HG03558 (cell line): Measurements from ENCODE around the gene MAP4K1.
A peak's percentile ranks its signal among the peaks of the same experiment; 100 is the strongest.
"Not testable (repeated sequence)": the region's sequence is repeated elsewhere in the genome, so short reads cannot be mapped to it uniquely, and the experiment has no call there.

Experiments used
- ATAC-seq: cut with Tn5 transposase; IDR thresholded peaks from one replicate; pipeline ENCODE4 v1.9.1; 2021; ENCODE audit warnings: moderate number of reproducible peaks; ENCODE audit not compliant: unreplicated experiment; ENCODE audit errors: extremely low read depth

Gene MAP4K1

GRCh38 chr19:38579304-38579703 is 38.4 kb downstream of the MAP4K1 start:
- not testable (repeated sequence) for ATAC-seq

- ATAC-seq: no peak
Observed at GRCh38 chr19:38577826-38578225, 39.9 kb downstream of the MAP4K1 start.

- ATAC-seq: no peak
Observed at GRCh38 chr19:38571682-38572081, 46.1 kb downstream of the MAP4K1 start.

- no peak for ATAC-seq
Observed at GRCh38 chr19:38569368-38569983, 48.3 kb downstream of the MAP4K1 start.

- ATAC-seq: no peak
Observed at GRCh38 chr19:38565691-38566105, 52.1 kb downstream of the MAP4K1 start.

GRCh38 chr19:38564981-38565690 is 52.6 kb downstream of the MAP4K1 start:
- ATAC-seq: no peak

GRCh38 chr19:38563475-38563874 is 54.3 kb downstream of the MAP4K1 start:
- ATAC-seq: no peak

- no peak for ATAC-seq
Observed at GRCh38 chr19:38562096-38562495, 55.7 kb downstream of the MAP4K1 start.

GRCh38 chr19:38561658-38562057 is 56.1 kb downstream of the MAP4K1 start:
- ATAC-seq: no peak

GRCh38 chr19:38561053-38561606 is 56.6 kb downstream of the MAP4K1 start:
- no peak for ATAC-seq

GRCh38 chr19:38559428-38560401 is 58.0 kb downstream of the MAP4K1 start:
- peak; percentile 41 for ATAC-seq

GRCh38 chr19:38558933-38559332 is 58.8 kb downstream of the MAP4K1 start:
- ATAC-seq: not testable (repeated sequence)

- ATAC-seq: no peak
Observed at GRCh38 chr19:38557205-38557799, 60.5 kb downstream of the MAP4K1 start.

GRCh38 chr19:38556521-38557174 is 61.1 kb downstream of the MAP4K1 start:
- ATAC-seq: no peak

- no peak for ATAC-seq
Observed at GRCh38 chr19:38555200-38555599, 62.6 kb downstream of the MAP4K1 start.

GRCh38 chr19:38554676-38555141 is 63.0 kb downstream of the MAP4K1 start:
- ATAC-seq: no peak

- not testable (repeated sequence) for ATAC-seq
Observed at GRCh38 chr19:38553239-38553638, 64.5 kb downstream of the MAP4K1 start.

GRCh38 chr19:38551450-38551813 is 66.3 kb downstream of the MAP4K1 start:
- ATAC-seq: no peak

GRCh38 chr19:38550376-38550775 is 67.4 kb downstream of the MAP4K1 start:
- ATAC-seq: no peak

- no peak for ATAC-seq
Observed at GRCh38 chr19:38549942-38550341, 67.8 kb downstream of the MAP4K1 start.
